HEK293 (cell line): ENCODE data around the gene SLC47A2.

Experiments used
- CTCF ChIA-PET: fragments of 350-600 bp; formaldehyde crosslinking; extraction: SDS; loops from one replicate; lab custom pipeline; 2021; ENCODE audit warnings: antibody characterized with exemption; lab: Yijun Ruan, JAX
- POLR2A ChIA-PET: fragments of 300-600 bp; formaldehyde crosslinking; extraction: SDS; loops from one replicate; lab custom pipeline; 2020; ENCODE audit warnings: antibody characterized with exemption, inconsistent platforms; lab: Yijun Ruan, JAX
- H3K27ac ChIP-seq: fragments of 200-500 bp; sonication (Bioruptor generic); 2 replicates; pipeline ENCODE4 v1.5.1; 2014; ENCODE audit warnings: low read depth, low read length, control low read depth, inconsistent platforms; ENCODE audit errors: extremely low read depth
- H3K36me3 ChIP-seq, 2 experiments: fragments of 200-500 bp in 1 of 2; sonication (Bioruptor generic) in 1 of 2; 1 replicate in 1 of 2; 2 replicates in 1 of 2; pipeline ENCODE4 v1.5.1; 2014 to 2017; ENCODE audit warnings: inconsistent platforms in 2 of 2, low read length in 2 of 2; ENCODE audit not compliant: control insufficient read depth in 2 of 2, insufficient read depth in 1 of 2
- H3K4me1 ChIP-seq: fragments of 200-500 bp; sonication (Bioruptor generic); 2 replicates; pipeline ENCODE4 v1.5.1; 2014; ENCODE audit warnings: mild to moderate bottlenecking, low read length, inconsistent platforms; ENCODE audit not compliant: control insufficient read depth, insufficient read depth
- H3K4me3 ChIP-seq: 2 replicates; pipeline ENCODE4 v1.5.1; 2011; ENCODE audit warnings: low read depth, mild to moderate bottlenecking, control low read depth, low read length, moderate library complexity
- H3K9me3 ChIP-seq: fragments of 200-500 bp; sonication (Bioruptor generic); 2 replicates; pipeline ENCODE4 v1.5.1; 2014; ENCODE audit warnings: low read depth, low read length, inconsistent platforms; ENCODE audit not compliant: control insufficient read depth, insufficient read depth
- EGR2 ChIP-seq: fragments of 450-650 bp; formaldehyde crosslinking; IDR thresholded peaks from 2 replicates; pipeline ENCODE4 v1.5.1; 2016; ENCODE audit warnings: low read depth, missing biosample characterization, missing genetic modification characterization
- FEZF1 ChIP-seq: fragments of 450-650 bp; formaldehyde crosslinking; IDR thresholded peaks from 2 replicates; pipeline ENCODE4 v1.5.1; 2016; ENCODE audit warnings: missing biosample characterization, missing genetic modification characterization
- MEIS1 ChIP-seq: sonication (generic); formaldehyde crosslinking; IDR thresholded peaks from 2 replicates; pipeline ENCODE4 v1.8.1; 2022; ENCODE audit warnings: missing genetic modification reagents, mild to moderate bottlenecking, borderline replicate concordance
- SCRT1 ChIP-seq: fragments of 450-650 bp; formaldehyde crosslinking; IDR thresholded peaks from 2 replicates; pipeline ENCODE4 v1.5.1; 2016; ENCODE audit warnings: missing biosample characterization, missing genetic modification characterization, borderline replicate concordance
- TRIM28 ChIP-seq: IDR thresholded peaks from 2 replicates; pipeline ENCODE4 v1.6.1; 2011; ENCODE audit warnings: low read length, control low read depth, borderline replicate concordance
- YY2 ChIP-seq: fragments of 450-650 bp; formaldehyde crosslinking; IDR thresholded peaks from 2 replicates; pipeline ENCODE4 v1.5.1; 2016; ENCODE audit warnings: missing biosample characterization, missing genetic modification characterization
- ZFHX2 ChIP-seq: fragments of 450-650 bp; formaldehyde crosslinking; conservative IDR thresholded peaks from 2 replicates; pipeline ENCODE4 v1.5.1; 2016; ENCODE audit warnings: missing biosample characterization, missing genetic modification characterization
- ZNF140 ChIP-seq: fragments of 450-650 bp; formaldehyde crosslinking; IDR thresholded peaks from 2 replicates; pipeline ENCODE4 v1.5.1; 2016; ENCODE audit warnings: missing biosample characterization, missing genetic modification characterization
- ZNF221 ChIP-seq: fragments of 450-650 bp; formaldehyde crosslinking; IDR thresholded peaks from 2 replicates; pipeline ENCODE4 v1.5.1; 2017; ENCODE audit warnings: missing biosample characterization, missing genetic modification characterization, borderline replicate concordance
- ZNF239 ChIP-seq: fragments of 450-650 bp; formaldehyde crosslinking; IDR thresholded peaks from 2 replicates; pipeline ENCODE4 v1.5.1; 2016; ENCODE audit warnings: missing biosample characterization, missing genetic modification characterization
- ZNF341 ChIP-seq: fragments of 450-650 bp; formaldehyde crosslinking; IDR thresholded peaks from 2 replicates; pipeline ENCODE4; 2016; ENCODE audit warnings: low read depth, missing biosample characterization, missing genetic modification characterization
- ZNF514 ChIP-seq: fragments of 450-650 bp; formaldehyde crosslinking; IDR thresholded peaks from 2 replicates; pipeline ENCODE4 v1.5.1; 2016; ENCODE audit warnings: missing biosample characterization, missing genetic modification characterization
- ZNF548 ChIP-seq: fragments of 450-650 bp; formaldehyde crosslinking; IDR thresholded peaks from 2 replicates; pipeline ENCODE4 v1.5.1; 2016; ENCODE audit warnings: missing biosample characterization, missing genetic modification characterization
- ZNF549 ChIP-seq: fragments of 450-650 bp; IDR thresholded peaks from 2 replicates; pipeline ENCODE4 v1.5.1; 2018; ENCODE audit warnings: missing biosample characterization, missing genetic modification characterization, mild to moderate bottlenecking, inconsistent platforms, moderate library complexity
- ZNF560 ChIP-seq: fragments of 450-650 bp; formaldehyde crosslinking; IDR thresholded peaks from 2 replicates; pipeline ENCODE4 v1.5.1; 2017; ENCODE audit warnings: missing biosample characterization, missing genetic modification characterization, borderline replicate concordance
- ZNF677 ChIP-seq: fragments of 450-650 bp; IDR thresholded peaks from 2 replicates; pipeline ENCODE4 v1.5.0; 2018; ENCODE audit warnings: missing biosample characterization, mild to moderate bottlenecking, missing genetic modification characterization, moderate library complexity
- ZNF830 ChIP-seq: fragments of 450-650 bp; IDR thresholded peaks from 2 replicates; pipeline ENCODE4 v1.5.0; 2018; ENCODE audit warnings: missing biosample characterization, missing genetic modification characterization, low read depth, mild to moderate bottlenecking, moderate library complexity
- TF ChIP-seq, protein P1 (sequence below): fragments of 450-650 bp; formaldehyde crosslinking; IDR thresholded peaks from 2 replicates; pipeline ENCODE4 v1.5.1; 2016; ENCODE audit warnings: missing biosample characterization, missing genetic modification characterization
- TF ChIP-seq, protein P2 (sequence below): fragments of 450-650 bp; formaldehyde crosslinking; IDR thresholded peaks from 2 replicates; pipeline ENCODE4 v1.5.1; 2016; ENCODE audit warnings: missing biosample characterization, missing genetic modification characterization
- TF ChIP-seq, protein P3 (sequence below): fragments of 450-650 bp; formaldehyde crosslinking; IDR thresholded peaks from 2 replicates; pipeline ENCODE4; 2016; ENCODE audit warnings: missing biosample characterization, missing genetic modification characterization

SLC47A2 gene

DNA sequence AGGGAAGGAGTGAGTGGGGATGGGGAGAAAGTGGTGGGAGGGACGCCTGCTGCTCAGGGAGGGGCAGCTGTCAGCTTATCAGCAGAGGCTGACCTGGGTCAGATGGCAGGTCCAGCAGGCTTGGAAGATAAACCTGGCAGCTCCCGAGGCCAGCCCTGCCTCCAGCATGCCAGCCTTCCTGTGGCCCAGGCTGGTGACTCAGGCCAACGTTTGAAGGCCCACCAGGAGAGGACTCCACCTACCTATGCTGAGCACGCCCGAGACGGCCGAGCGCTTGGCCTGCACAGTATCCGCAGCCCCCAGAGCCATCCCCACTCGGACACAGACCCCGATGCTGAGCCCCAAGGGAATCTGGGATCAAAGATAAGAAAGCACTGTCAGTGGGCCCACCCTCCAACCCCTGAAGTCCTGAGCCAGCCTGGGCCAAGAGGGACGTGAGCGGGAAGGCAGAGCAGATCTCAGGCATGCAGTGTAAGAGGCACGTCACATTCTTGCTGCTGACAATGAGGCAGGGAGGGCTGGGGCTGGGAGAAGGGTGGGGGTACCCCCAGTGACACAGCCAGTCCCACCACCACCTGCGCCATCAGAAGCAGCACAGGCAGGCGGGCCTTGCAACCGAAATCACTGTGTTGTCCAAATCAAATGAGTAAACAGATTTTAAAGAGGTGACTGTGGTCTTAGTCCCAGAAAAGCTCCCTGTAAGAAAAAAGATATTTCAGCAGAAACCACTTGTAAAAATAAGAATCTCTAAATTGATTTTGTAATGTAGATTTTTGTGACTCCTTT is 12.4 kb downstream of the SLC47A2 start:
- Histone ChIP-seq H3K4me1 (no peaks in the 10 kb centered on the region), H3K27ac (no peak overlapping the region), H3K9me3 (no peaks in the 10 kb centered on the region), H3K36me3 (no peaks in the 10 kb centered on the region), H3K4me3 (no peak overlapping the region)
- TF ChIP-seq ZNF239 (tag by site-specific recombination) = no peak
- TF ChIP-seq, protein P1, sequence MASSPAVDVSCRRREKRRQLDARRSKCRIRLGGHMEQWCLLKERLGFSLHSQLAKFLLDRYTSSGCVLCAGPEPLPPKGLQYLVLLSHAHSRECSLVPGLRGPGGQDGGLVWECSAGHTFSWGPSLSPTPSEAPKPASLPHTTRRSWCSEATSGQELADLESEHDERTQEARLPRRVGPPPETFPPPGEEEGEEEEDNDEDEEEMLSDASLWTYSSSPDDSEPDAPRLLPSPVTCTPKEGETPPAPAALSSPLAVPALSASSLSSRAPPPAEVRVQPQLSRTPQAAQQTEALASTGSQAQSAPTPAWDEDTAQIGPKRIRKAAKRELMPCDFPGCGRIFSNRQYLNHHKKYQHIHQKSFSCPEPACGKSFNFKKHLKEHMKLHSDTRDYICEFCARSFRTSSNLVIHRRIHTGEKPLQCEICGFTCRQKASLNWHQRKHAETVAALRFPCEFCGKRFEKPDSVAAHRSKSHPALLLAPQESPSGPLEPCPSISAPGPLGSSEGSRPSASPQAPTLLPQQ (tag by site-specific recombination) = peak; percentile 46; the same call in 1 of the 2 replicates
- ChIA-PET CTCF (interaction anchor here (1.3 kb wide), 1 partner anchor 170 kb away, joined by 3 read pairs; the partner anchor contains the start of gene SLC47A1), POLR2A (interaction anchor here (1.2 kb wide), 1 partner anchor 55 kb away, joined by 4 read pairs; the partner anchor contains the start of gene ALDH3A2)

DNA sequence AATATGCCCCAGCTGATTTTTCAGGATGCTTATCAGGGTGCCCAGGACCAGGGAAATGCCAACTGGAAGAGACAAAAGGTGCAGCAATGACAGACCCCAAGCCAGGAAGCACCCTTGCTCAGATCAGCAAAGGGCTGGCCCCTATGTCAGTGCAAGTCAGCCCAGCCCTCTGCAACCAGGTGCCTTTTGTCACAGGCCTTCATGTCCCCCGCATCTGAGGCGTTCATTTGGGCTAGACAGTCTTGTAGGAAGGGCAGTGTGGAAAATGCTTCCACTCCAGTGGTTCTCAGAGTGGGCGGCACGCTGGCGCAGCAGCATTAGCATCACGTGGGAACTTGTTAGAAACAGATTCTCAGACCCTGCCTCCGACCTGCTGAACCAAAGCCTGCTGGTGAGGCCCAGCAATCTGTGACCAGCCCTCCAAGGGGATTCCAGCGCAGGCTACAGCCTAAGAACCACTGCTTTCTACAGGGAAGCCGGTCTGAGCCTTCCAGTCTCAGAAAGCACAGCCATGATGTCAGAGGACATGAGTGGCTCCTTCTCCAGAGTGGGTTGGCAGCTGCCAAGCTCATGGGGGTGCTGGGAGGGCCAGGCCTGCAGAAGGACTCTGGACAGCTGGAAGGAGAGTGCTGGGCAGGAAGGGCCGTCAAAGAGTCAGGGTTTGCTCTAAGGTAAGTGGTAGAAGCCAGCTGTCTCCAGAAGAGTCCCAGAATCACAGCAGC is 13.1 kb downstream of the SLC47A2 start:
- H3K36me3 ChIP-seq = no peaks in the 10 kb centered on the region
- H3K4me1 ChIP-seq = no peaks in the 10 kb centered on the region
- ChIA-PET POLR2A (interaction anchor here (1.2 kb wide), 1 partner anchor 55 kb away, joined by 4 read pairs; the partner anchor contains the start of gene ALDH3A2), CTCF (interaction anchor here (1.0 kb wide), 1 partner anchor 63 kb away, joined by 3 read pairs; no protein-coding TSS in a partner anchor)
- H3K4me3 ChIP-seq = no peak overlapping the region
- H3K9me3 ChIP-seq = no peaks in the 10 kb centered on the region
- TF ChIP-seq MEIS1 (CRISPR knock-in tag) = no peak
- no peak for TF ChIP-seq ZNF677 (tag by site-specific recombination)
- TF ChIP-seq, protein P2, sequence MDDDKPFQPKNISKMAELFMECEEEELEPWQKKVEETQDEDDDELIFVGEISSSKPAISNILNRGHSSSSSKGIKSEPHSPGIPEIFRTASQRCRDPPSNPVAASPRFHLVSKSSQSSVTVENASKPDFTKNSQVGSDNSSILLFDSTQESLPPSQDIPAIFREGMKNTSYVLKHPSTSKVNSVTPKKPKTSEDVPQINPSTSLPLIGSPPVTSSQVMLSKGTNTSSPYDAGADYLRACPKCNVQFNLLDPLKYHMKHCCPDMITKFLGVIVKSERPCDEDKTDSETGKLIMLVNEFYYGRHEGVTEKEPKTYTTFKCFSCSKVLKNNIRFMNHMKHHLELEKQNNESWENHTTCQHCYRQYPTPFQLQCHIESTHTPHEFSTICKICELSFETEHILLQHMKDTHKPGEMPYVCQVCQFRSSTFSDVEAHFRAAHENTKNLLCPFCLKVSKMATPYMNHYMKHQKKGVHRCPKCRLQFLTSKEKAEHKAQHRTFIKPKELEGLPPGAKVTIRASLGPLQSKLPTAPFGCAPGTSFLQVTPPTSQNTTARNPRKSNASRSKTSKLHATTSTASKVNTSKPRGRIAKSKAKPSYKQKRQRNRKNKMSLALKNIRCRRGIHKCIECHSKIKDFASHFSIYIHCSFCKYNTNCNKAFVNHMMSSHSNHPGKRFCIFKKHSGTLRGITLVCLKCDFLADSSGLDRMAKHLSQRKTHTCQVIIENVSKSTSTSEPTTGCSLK (tag by site-specific recombination) = no peak
- TF ChIP-seq ZNF514 (tag by site-specific recombination) = no peak
- TF ChIP-seq ZNF830 (tag by site-specific recombination) = no peak
- TF ChIP-seq ZNF140 (tag by site-specific recombination) = no peak
- no peak for TF ChIP-seq YY2 (tag by site-specific recombination)
- no peak for TF ChIP-seq ZNF560 (tag by site-specific recombination)
- TF ChIP-seq TRIM28 = no peak
- no peak for TF ChIP-seq FEZF1 (tag by site-specific recombination)
- no peak for TF ChIP-seq ZNF221 (tag by site-specific recombination)
- TF ChIP-seq EGR2 (tag by site-specific recombination) = 0 out of 2 replicates have a peak, but pooled peaks have one; percentile 7
- no peak for TF ChIP-seq ZNF341
- no peak for TF ChIP-seq ZNF548 (tag by site-specific recombination)
- no peak for TF ChIP-seq ZNF549 (tag by site-specific recombination)
- peak; percentile 26 for TF ChIP-seq ZFHX2 (tag by site-specific recombination)
- no peak for TF ChIP-seq SCRT1 (tag by site-specific recombination)
- TF ChIP-seq, protein P3, sequence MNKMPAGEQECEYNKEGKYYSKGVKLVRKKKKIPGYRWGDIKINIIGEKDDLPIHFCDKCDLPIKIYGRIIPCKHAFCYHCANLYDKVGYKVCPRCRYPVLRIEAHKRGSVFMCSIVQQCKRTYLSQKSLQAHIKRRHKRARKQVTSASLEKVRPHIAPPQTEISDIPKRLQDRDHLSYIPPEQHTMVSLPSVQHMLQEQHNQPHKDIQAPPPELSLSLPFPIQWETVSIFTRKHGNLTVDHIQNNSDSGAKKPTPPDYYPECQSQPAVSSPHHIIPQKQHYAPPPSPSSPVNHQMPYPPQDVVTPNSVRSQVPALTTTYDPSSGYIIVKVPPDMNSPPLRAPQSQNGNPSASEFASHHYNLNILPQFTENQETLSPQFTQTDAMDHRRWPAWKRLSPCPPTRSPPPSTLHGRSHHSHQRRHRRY (tag by site-specific recombination) = no peak
- no peak overlapping the region for H3K27ac ChIP-seq
